Calu3 (cell line): Measurements from ENCODE around the gene B3GNT3. TPM values are rescaled to one million over a fixed set of nuclear protein-coding genes. Genes with fewer than 3 reads are reported as not detected.

Source experiments
- BruUV-seq: library from RNA; stranded (reverse); fragments of 400-500 nt; replicated peaks from 2 replicates; lab custom pipeline; 2021; lab: Mats Ljungman, UMichigan
- CTCF ChIA-PET: fragments of 300-600 bp; sonication (Branson Sonifier 250); formaldehyde crosslinking; loops from one replicate; lab custom pipeline; 2022; ENCODE audit warnings: antibody characterized with exemption; lab: Charles Lee
- DNase-seq: peaks from one replicate; pipeline ENCODE4 v3.0.0; 2022
- H3K27ac Mint-ChIP-seq: one replicate; pipeline ENCODE4 v1.8.0; 2022; ENCODE audit warnings: mixed read lengths; ENCODE audit not compliant: unreplicated experiment
- H3K27me3 Mint-ChIP-seq: one replicate; pipeline ENCODE4 v1.8.0; 2022; ENCODE audit warnings: mixed read lengths; ENCODE audit not compliant: unreplicated experiment
- H3K36me3 Mint-ChIP-seq: one replicate; pipeline ENCODE4 v1.8.0; 2022; ENCODE audit warnings: mild to moderate bottlenecking, moderate library complexity, mixed read lengths; ENCODE audit not compliant: insufficient read depth, unreplicated experiment
- H3K4me1 Mint-ChIP-seq: one replicate; pipeline ENCODE4 v1.8.0; 2022; ENCODE audit warnings: mild to moderate bottlenecking, low read depth, mixed read lengths; ENCODE audit not compliant: unreplicated experiment
- H3K4me3 Mint-ChIP-seq: one replicate; pipeline ENCODE4 v1.8.0; 2022; ENCODE audit warnings: mild to moderate bottlenecking, low read depth, moderate library complexity, mixed read lengths; ENCODE audit not compliant: unreplicated experiment
- H3K9me3 Mint-ChIP-seq: one replicate; pipeline ENCODE4 v1.8.0; 2022; ENCODE audit warnings: low read depth, mixed read lengths; ENCODE audit not compliant: unreplicated experiment
- CTCF ChIP-seq: fragments of 200-600 bp; IDR thresholded peaks from one replicate; pipeline ENCODE4 v1.8.0; 2022; ENCODE audit warnings: antibody characterized with exemption; ENCODE audit not compliant: unreplicated experiment
- intact Hi-C: fragments of 100-400 bp; cut with micrococcal nuclease; formaldehyde crosslinking; loops from one replicate; pipeline ENCODE4 v1.10.0; 2022; ENCODE audit not compliant: unreplicated experiment
- total RNA-seq: library from RNA; stranded (reverse); gene quantifications from 2 replicates; pipeline ENCODE4 v1.2.3, GENCODE V29; 2022

B3GNT3 gene
- total RNA-seq, 1 experiment from 2014 or later, result 75.1 TPM

- intact Hi-C loops, result no loop called here
- H3K4me3 Mint-ChIP-seq, result no peak overlapping the region
- no TSS peak for BruUV-seq
- CTCF ChIA-PET, result no interaction called here
- peaks cover 15% of the 10 kb centered on the region for H3K27me3 Mint-ChIP-seq
- no peaks in the 10 kb centered on the region for H3K4me1 Mint-ChIP-seq
- H3K36me3 Mint-ChIP-seq, result no peaks in the 10 kb centered on the region
- no peak for TF ChIP-seq CTCF
- peak; percentile 21 for DNase-seq
- no peak overlapping the region for H3K27ac Mint-ChIP-seq
- H3K9me3 Mint-ChIP-seq, result no peaks in the 10 kb centered on the region
These were observed 47.1 kb downstream of the B3GNT3 start for GRCh38 chr19:17841810-17842662.

DNA sequence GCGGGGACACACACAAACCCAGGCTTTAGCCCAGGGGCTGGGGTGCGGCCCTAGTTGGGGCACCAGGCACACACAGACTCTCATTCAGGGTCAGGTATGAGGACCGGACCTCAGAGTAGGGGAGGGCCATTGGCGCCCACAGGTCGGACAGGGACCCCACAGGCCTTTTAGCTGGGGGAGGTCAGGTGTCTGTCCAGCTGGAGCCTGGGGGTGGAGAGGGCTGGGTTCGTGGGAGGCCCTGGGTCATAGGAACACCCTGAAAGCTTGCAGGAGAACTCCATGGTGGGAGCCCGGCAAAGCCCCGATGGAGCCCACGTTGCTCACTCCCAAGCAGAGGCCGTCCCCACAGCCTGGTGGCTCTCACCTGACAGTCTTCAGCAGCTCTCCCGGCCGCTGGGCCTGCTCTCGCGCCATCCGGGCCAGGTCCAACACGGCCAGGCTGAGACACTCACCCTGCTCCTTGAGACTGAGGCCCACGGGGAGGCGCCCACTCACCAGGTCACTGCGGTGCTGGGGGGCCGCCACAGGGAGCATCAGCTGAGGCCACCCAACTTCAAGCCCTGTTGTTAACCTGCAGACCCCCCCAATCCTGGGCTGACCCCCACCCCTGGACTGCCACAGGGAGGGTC is 47.8 kb downstream of the B3GNT3 start:
- H3K9me3 Mint-ChIP-seq, result no peaks in the 10 kb centered on the region
- no peak for TF ChIP-seq CTCF
- no peak overlapping the region for H3K27ac Mint-ChIP-seq
- CTCF ChIA-PET, result no interaction called here
- no peaks in the 10 kb centered on the region for H3K4me1 Mint-ChIP-seq
- no peaks in the 10 kb centered on the region for H3K36me3 Mint-ChIP-seq
- no peak overlapping the region for H3K4me3 Mint-ChIP-seq
- DNase-seq, result no peak
- BruUV-seq, result no TSS peak
- intact Hi-C loops, result no loop called here
- H3K27me3 Mint-ChIP-seq, result peaks cover 13% of the 10 kb centered on the region

- CTCF ChIA-PET, result interaction anchor here (0.6 kb wide), 1 partner anchor 136 kb away, joined by 3 read pairs; no protein-coding TSS in a partner anchor
- intact Hi-C loops, result no loop called here
- H3K9me3 Mint-ChIP-seq, result no peaks in the 10 kb centered on the region
- H3K4me3 Mint-ChIP-seq, result no peak overlapping the region
- no peaks in the 10 kb centered on the region for H3K36me3 Mint-ChIP-seq
- no TSS peak for BruUV-seq
- no peak for DNase-seq
- H3K4me1 Mint-ChIP-seq, result no peaks in the 10 kb centered on the region
- peaks cover 13% of the 10 kb centered on the region for H3K27me3 Mint-ChIP-seq
- no peak overlapping the region for H3K27ac Mint-ChIP-seq
- TF ChIP-seq CTCF, result no peak
These were observed 48.4 kb downstream of the B3GNT3 start for GRCh38 chr19:17843292-17843827.

- peaks cover 13% of the 10 kb centered on the region for H3K27me3 Mint-ChIP-seq
These were observed 49.1 kb downstream of the B3GNT3 start for GRCh38 chr19:17843908-17844490.

More at GRCh38 chr19:17843908-17844490, 49.1 kb downstream of the B3GNT3 start:
- no peak for TF ChIP-seq CTCF
- intact Hi-C loops, result no loop called here
- no peaks in the 10 kb centered on the region for H3K36me3 Mint-ChIP-seq
- H3K4me1 Mint-ChIP-seq, result no peaks in the 10 kb centered on the region
- no TSS peak for BruUV-seq
- no peak for DNase-seq
- no peak overlapping the region for H3K4me3 Mint-ChIP-seq
- no peaks in the 10 kb centered on the region for H3K9me3 Mint-ChIP-seq
- H3K27ac Mint-ChIP-seq, result no peak overlapping the region
- CTCF ChIA-PET, result interaction anchor here (0.6 kb wide), 1 partner anchor 136 kb away, joined by 3 read pairs; no protein-coding TSS in a partner anchor
